Activated CD8-positive, alpha-beta memory T cell treated with anti-CD3 and anti-CD28 coated beads, Interleukin-2, amount 10 ng/mL, durations not matched to agents 7 days and 5 days (primary cell): ENCODE measurements around the gene NT5E. TPM values are rescaled to one million over a fixed set of nuclear protein-coding genes. Genes with fewer than 3 reads are reported as not detected.

ENCODE experiments used
- ATAC-seq: fragments of 150-1000 bp; cut with Tn5 transposase; one replicate; pipeline ENCODE4 v1.10.0; 2021; ENCODE audit warnings: moderate library complexity
- CTCF ChIA-PET: fragments of 350-600 bp; sonication (Branson Sonifier 250); formaldehyde crosslinking; loops from one replicate; lab custom pipeline; 2021; ENCODE audit warnings: antibody characterized with exemption; lab: Charles Lee
- DNase-seq: peaks from one replicate; pipeline ENCODE4 v3.0.0-alpha.2; 2020
- H3K27ac Mint-ChIP-seq: one replicate; pipeline ENCODE4 v1.8.0; 2021; ENCODE audit warnings: mild to moderate bottlenecking, mixed read lengths
- H3K27me3 Mint-ChIP-seq: one replicate; pipeline ENCODE4 v1.8.0; 2021; ENCODE audit warnings: mixed read lengths
- H3K36me3 Mint-ChIP-seq: one replicate; pipeline ENCODE4 v1.8.0; 2021; ENCODE audit warnings: mild to moderate bottlenecking, mixed read lengths
- H3K4me1 Mint-ChIP-seq: one replicate; pipeline ENCODE4 v1.8.0; 2021; ENCODE audit warnings: mixed read lengths
- H3K4me3 Mint-ChIP-seq: one replicate; pipeline ENCODE4 v1.8.0; 2021; ENCODE audit warnings: mild to moderate bottlenecking, moderate library complexity, mixed read lengths
- H3K9me3 Mint-ChIP-seq: one replicate; pipeline ENCODE4 v1.8.0; 2022; ENCODE audit warnings: low read depth, mixed read lengths
- total RNA-seq, 2 experiments: library from RNA; stranded (reverse); gene quantifications; one replicate each; pipeline ENCODE4 v1.2.3, GENCODE V29; 2021

NT5E gene
- total RNA-seq, 2 experiments from 2014 or later = 17.3 to 24.1 TPM

DNA sequence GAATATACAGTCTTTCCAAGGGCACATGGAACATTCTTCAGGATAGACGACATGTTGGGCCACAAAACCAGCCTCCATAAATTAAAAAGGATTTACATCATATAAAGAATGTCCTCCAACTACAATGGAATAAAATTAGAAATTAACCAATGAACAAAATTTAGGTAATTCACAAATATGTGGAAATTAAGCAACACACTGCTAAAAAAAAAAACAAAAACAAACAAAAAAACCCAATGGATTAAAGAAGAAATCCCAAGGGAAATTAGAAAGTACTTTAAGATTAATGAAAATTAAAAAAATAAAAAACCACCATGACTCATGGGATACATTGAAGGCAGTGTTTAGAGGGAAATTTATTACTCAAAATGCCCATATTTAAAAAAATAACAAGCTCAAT lies 21.4 kb upstream of the NT5E start:
- DNase-seq (no peak), ATAC-seq (no peak)
- CTCF ChIA-PET = no interaction called here
- H3K4me3 Mint-ChIP-seq = no peak overlapping the region
- no peaks in the 10 kb centered on the region for H3K4me1 Mint-ChIP-seq
- no peak overlapping the region for H3K27ac Mint-ChIP-seq
- peaks cover 12% of the 10 kb centered on the region for H3K36me3 Mint-ChIP-seq
- H3K27me3 Mint-ChIP-seq = peaks cover 3% of the 10 kb centered on the region
- H3K9me3 Mint-ChIP-seq = peaks cover 11% of the 10 kb centered on the region

GRCh38 chr6:85429346-85429745 lies 20.5 kb upstream of the NT5E start:
- ATAC-seq (no peak), DNase-seq (no peak)
- no peaks in the 10 kb centered on the region for H3K4me1 Mint-ChIP-seq
- CTCF ChIA-PET = no interaction called here
- H3K36me3 Mint-ChIP-seq = peaks cover 12% of the 10 kb centered on the region
- H3K9me3 Mint-ChIP-seq = peaks cover 11% of the 10 kb centered on the region
- no peak overlapping the region for H3K27ac Mint-ChIP-seq
- H3K27me3 Mint-ChIP-seq = peaks cover 3% of the 10 kb centered on the region
- no peak overlapping the region for H3K4me3 Mint-ChIP-seq

DNA sequence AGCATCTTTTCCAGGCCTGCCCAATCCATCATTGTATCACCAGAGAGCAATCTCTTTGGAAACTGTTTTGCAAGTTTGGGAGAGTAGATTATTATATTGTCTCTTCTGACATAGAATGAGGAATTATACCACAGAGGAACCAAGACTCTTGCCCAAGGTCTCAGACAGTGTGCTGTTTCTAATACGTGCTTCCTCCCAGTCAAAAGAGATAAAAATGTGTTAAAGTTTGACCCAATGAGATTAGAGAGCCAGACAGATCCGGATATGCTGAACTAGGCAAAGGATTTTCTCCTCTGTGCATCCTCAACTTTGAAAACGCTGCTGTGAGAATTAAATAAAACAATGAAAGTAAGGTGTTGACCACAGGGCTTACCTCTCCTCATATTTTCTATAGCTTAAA lies 18.6 kb upstream of the NT5E start:
- H3K4me1 Mint-ChIP-seq = no peaks in the 10 kb centered on the region
- CTCF ChIA-PET = no interaction called here
- no peak overlapping the region for H3K4me3 Mint-ChIP-seq
- no peak overlapping the region for H3K27ac Mint-ChIP-seq
- ATAC-seq (no peak), DNase-seq (no peak)
- H3K36me3 Mint-ChIP-seq = peaks cover 6% of the 10 kb centered on the region
- peaks cover 5% of the 10 kb centered on the region for H3K9me3 Mint-ChIP-seq
- peaks cover 3% of the 10 kb centered on the region for H3K27me3 Mint-ChIP-seq

DNA sequence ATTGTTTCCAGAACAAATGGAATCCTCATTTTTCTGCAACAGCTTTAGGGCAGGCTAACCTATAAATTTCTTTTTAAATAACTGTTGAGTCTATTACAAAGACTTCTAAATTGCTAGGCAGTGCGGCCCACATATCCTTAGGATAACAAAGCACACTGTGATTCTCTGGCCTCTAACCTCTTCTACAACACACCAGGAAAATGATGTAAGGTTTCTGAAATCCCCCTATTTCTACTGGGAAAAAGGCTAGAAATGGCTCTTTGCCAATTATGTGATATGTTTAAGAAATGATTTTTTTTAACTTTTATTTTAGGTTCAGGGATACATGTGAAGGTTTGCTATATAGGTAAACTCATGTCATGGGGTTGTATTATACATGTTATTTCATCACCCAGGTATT lies 17.3 kb upstream of the NT5E start:
- H3K4me3 Mint-ChIP-seq = no peak overlapping the region

DNA sequence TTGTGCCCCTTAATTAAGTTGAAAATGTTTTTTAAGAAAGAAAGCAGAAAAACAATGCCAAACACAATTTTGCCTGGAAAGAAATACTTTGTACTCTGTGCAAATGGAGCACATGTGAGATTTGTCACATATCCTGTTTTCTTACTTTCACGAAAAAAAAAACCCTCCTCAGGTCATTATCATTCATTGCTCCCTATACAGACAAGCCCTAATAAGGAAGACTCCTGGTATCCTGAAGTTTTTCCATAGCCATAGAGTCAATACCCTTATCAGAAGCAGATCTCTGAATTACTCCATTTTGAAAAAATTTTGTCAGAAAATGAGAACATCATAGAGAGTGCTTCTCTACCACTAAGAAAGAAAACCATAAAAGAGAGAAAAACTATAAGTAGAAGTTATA lies 14.0 kb upstream of the NT5E start:
- Mint-ChIP-seq H3K4me1 (no peaks in the 10 kb centered on the region), H3K27me3 (no peaks in the 10 kb centered on the region), H3K9me3 (peaks cover 5% of the 10 kb centered on the region), H3K36me3 (peaks cover 1% of the 10 kb centered on the region), H3K27ac (no peak overlapping the region), H3K4me3 (no peak overlapping the region)
- DNase-seq = no peak
- CTCF ChIA-PET = no interaction called here
- ATAC-seq = no peak

More for the DNA sequence above, 17.3 kb upstream of the NT5E start:
- CTCF ChIA-PET = interaction anchor here (0.7 kb wide), 1 partner anchor 10 kb away, joined by 4 read pairs; no protein-coding TSS in a partner anchor
- H3K27me3 Mint-ChIP-seq = peaks cover 3% of the 10 kb centered on the region
- peaks cover 4% of the 10 kb centered on the region for H3K9me3 Mint-ChIP-seq
- H3K36me3 Mint-ChIP-seq = peaks cover under 1% of the 10 kb centered on the region
- no peak overlapping the region for H3K27ac Mint-ChIP-seq
- DNase-seq (no peak), ATAC-seq (no peak)
- no peaks in the 10 kb centered on the region for H3K4me1 Mint-ChIP-seq

DNA sequence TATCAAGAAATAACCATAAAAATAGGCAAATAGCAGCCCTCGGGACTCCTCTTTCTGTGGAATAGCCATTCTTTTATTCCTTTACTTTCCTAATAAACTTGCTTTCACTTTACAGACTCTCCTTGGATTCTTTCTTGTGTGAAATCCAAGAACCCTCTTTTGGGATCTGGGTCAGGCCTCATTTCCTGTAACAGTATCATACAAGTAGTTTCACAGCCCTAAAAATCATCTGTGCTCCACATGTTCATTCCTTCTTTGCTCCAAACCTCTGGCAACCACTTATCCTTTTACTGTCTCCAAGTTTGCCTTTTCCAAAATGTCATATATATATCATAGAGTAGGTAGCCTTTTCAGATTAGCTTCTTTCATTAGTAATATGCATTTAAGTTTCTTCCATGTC lies 13.5 kb upstream of the NT5E start:
- DNase-seq = no peak
- H3K9me3 Mint-ChIP-seq = peaks cover 5% of the 10 kb centered on the region
- H3K4me1 Mint-ChIP-seq = no peaks in the 10 kb centered on the region
- H3K4me3 Mint-ChIP-seq = no peak overlapping the region
- H3K27ac Mint-ChIP-seq = no peak overlapping the region
- H3K27me3 Mint-ChIP-seq = no peaks in the 10 kb centered on the region
- ATAC-seq = no peak
- CTCF ChIA-PET = no interaction called here
- peaks cover 1% of the 10 kb centered on the region for H3K36me3 Mint-ChIP-seq

DNA sequence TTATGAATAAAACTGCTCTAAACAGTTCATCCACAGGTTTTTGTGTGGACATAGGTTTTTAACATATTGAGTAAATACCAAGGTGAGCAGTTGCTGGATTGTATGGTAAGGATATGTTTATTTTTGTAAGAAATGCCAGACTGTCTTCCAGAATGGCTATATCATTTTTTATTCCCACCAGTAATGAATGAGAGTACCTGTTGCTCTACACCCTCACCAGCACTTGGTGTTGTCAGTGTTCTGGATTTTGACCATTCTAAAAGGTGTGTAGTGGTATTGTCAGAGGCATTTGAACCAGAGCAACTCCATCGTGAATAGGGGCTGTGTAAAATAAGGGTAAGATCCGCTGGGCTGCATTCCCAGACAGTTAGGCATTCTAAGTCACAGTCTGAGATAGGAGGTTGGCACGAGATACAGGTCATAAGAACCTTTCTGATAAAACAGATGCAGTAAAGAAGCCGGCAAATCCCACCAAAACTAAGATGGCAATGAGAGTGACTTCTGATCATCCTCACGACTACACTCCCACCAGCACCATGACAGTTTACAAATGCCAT lies 12.9 kb upstream of the NT5E start:
- Mint-ChIP-seq H3K36me3 (peaks cover 1% of the 10 kb centered on the region), H3K9me3 (peaks cover 10% of the 10 kb centered on the region), H3K4me1 (no peaks in the 10 kb centered on the region), H3K27ac (no peak overlapping the region), H3K4me3 (no peak overlapping the region), H3K27me3 (no peaks in the 10 kb centered on the region)
- DNase-seq = no peak
- ATAC-seq = no peak
- CTCF ChIA-PET = no interaction called here

DNA sequence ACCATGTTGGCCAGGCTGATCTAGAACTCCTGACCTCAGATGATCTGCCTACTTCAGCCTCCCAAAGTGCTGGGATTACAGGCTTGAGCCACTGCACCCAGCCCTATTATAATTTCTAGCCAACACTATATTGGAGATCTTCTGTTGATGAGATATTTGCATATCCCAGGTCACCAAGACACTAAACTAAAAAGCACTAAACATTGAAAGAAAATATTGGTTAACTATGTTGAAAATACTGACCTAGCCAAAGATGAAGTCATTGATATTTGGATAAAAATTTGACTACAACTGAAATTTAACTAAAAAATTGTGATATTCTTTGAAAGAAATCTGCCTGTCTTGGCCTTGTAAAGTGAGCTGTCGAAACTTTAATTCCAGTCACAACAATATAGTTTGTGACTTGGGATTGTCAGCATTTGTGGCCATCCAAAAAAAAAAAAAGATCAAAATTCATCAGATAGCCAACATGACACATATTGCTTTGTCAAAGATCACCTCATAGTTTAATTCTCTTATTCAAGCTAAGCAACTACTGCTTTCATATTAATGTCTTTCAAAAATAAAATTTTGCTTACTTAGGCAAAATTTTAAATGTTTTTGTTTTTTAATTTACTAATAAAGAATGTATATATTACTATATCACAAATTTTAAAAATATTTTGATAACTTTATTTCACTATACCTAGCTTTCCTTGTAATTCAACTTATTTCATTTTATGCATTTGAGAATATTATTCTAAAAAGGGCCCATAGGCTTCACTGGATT lies 6.3 kb upstream of the NT5E start:
- Mint-ChIP-seq H3K36me3 (peaks cover 10% of the 10 kb centered on the region), H3K4me1 (peaks cover 9% of the 10 kb centered on the region), H3K27me3 (peaks cover 10% of the 10 kb centered on the region), H3K9me3 (peaks cover 8% of the 10 kb centered on the region), H3K4me3 (no peak overlapping the region), H3K27ac (no peak overlapping the region)
- CTCF ChIA-PET = interaction anchor here (0.9 to 1.2 kb wide), 2 partner anchors 39 to 58 kb away, joined by 3 to 4 read pairs; no protein-coding TSS in a partner anchor
- ATAC-seq = no peak
- no peak for DNase-seq

DNA sequence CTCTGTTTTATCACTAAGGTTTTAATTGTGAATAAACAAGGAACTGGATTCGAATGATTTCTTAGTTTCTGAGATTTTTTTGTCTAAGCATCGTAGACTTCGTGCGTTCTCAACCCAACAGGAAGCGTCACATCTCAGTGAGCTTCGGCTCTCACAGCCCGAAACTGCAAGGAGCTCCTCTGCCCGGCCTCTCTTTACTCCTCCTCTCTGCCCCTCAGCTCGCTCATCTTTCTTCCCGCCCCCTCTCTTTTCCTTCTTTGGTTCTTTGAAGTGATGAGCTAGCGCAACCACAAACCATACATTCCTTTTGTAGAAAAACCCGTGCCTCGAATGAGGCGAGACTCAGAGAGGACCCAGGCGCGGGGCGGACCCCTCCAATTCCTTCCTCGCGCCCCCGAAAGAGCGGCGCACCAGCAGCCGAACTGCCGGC lies 480 bp upstream of the NT5E start:
- peak overlapping the region; percentile 92 for H3K4me3 Mint-ChIP-seq
- peaks cover 20% of the 10 kb centered on the region for H3K27me3 Mint-ChIP-seq
- DNase-seq = peak; percentile 84

GRCh38 chr6:85451565-85452306 lies 1.9 kb downstream of the NT5E start:
- H3K27me3 Mint-ChIP-seq = peaks cover 20% of the 10 kb centered on the region
- CTCF ChIA-PET = interaction anchor here (0.5 to 7.6 kb wide), 5 partner anchors 10 to 227 kb away, joined by 3 to 95 read pairs (median 13); no protein-coding TSS in a partner anchor
- peak overlapping the region; percentile 94 for H3K27ac Mint-ChIP-seq
- peaks cover 69% of the 10 kb centered on the region for H3K4me1 Mint-ChIP-seq
- H3K4me3 Mint-ChIP-seq = peak overlapping the region; percentile 92
- peaks cover 29% of the 10 kb centered on the region for H3K36me3 Mint-ChIP-seq
- no peak for ATAC-seq
- no peaks in the 10 kb centered on the region for H3K9me3 Mint-ChIP-seq
- DNase-seq = no peak

More for the DNA sequence above, 480 bp upstream of the NT5E start:
- CTCF ChIA-PET = interaction anchor here (0.6 to 7.6 kb wide), 15 partner anchors 10 to 144 kb away, joined by 3 to 95 read pairs (median 4); partner anchors contain the start of gene SNX14
- Mint-ChIP-seq H3K4me1 (peaks cover 54% of the 10 kb centered on the region), H3K9me3 (no peaks in the 10 kb centered on the region), H3K36me3 (peaks cover 18% of the 10 kb centered on the region), H3K27ac (peak overlapping the region; percentile 94)
- peak; percentile 69 for ATAC-seq

GRCh38 chr6:85452441-85452881 lies 2.6 kb downstream of the NT5E start:
- Mint-ChIP-seq H3K4me3 (peak overlapping the region; percentile 92), H3K9me3 (no peaks in the 10 kb centered on the region), H3K36me3 (peaks cover 30% of the 10 kb centered on the region), H3K4me1 (peaks cover 76% of the 10 kb centered on the region), H3K27me3 (peaks cover 20% of the 10 kb centered on the region), H3K27ac (peak overlapping the region; percentile 94)
- no peak for DNase-seq
- no peak for ATAC-seq
- CTCF ChIA-PET = interaction anchor here (0.9 to 7.6 kb wide), 4 partner anchors 9 to 226 kb away, joined by 3 to 95 read pairs (median 30); no protein-coding TSS in a partner anchor

- DNase-seq (no peak), ATAC-seq (no peak)
- H3K36me3 Mint-ChIP-seq = peaks cover 27% of the 10 kb centered on the region
- H3K27me3 Mint-ChIP-seq = peaks cover 14% of the 10 kb centered on the region
- peak overlapping the region; percentile 94 for H3K27ac Mint-ChIP-seq
- H3K4me1 Mint-ChIP-seq = peaks cover 77% of the 10 kb centered on the region
- peak overlapping the region; percentile 92 for H3K4me3 Mint-ChIP-seq
- CTCF ChIA-PET = interaction anchor here (0.9 to 7.6 kb wide), 3 partner anchors 9 to 28 kb away, joined by 3 to 95 read pairs (median 4); no protein-coding TSS in a partner anchor
- no peaks in the 10 kb centered on the region for H3K9me3 Mint-ChIP-seq
These were observed 3.2 kb downstream of the NT5E start for GRCh38 chr6:85453052-85453451.

GRCh38 chr6:85453490-85453889 lies 3.6 kb downstream of the NT5E start:
- H3K4me3 Mint-ChIP-seq = peak overlapping the region; percentile 92
- peak; percentile 52 for DNase-seq
- H3K9me3 Mint-ChIP-seq = no peaks in the 10 kb centered on the region
- H3K27me3 Mint-ChIP-seq = peaks cover 11% of the 10 kb centered on the region
- peaks cover 77% of the 10 kb centered on the region for H3K4me1 Mint-ChIP-seq
- peak overlapping the region; percentile 94 for H3K27ac Mint-ChIP-seq
- ATAC-seq = no peak
- CTCF ChIA-PET = interaction anchor here (1.8 to 7.6 kb wide), 2 partner anchors 9 to 28 kb away, joined by 4 to 95 read pairs; no protein-coding TSS in a partner anchor
- peaks cover 31% of the 10 kb centered on the region for H3K36me3 Mint-ChIP-seq
